ENCODE data around the gene TMEM86A. TPM values are rescaled to one million over a fixed set of nuclear protein-coding genes. Genes with fewer than 3 reads are reported as not detected.
"Not testable (repeated sequence)": the region's sequence is repeated elsewhere in the genome, so short reads cannot be mapped to it uniquely, and the experiment has no call there.

Gene TMEM86A
- total RNA-seq, 2 experiments from 2014 or later: 8.0 to 8.5 TPM

GRCh38 chr11:18682466-18682865 lies 16.1 kb upstream of the TMEM86A start:
- ChIA-PET POLR2A (no interaction called here), CTCF (no interaction called here)
- Histone ChIP-seq H3K27ac (ENCODE audit: low read depth in 1 of 2, low read length in 2 of 2) (no peak overlapping the region), H3K9me3 (ENCODE audit: control insufficient read depth in 1 of 2, insufficient read depth in 1 of 2, low read length in 2 of 2) (no peaks in the 10 kb centered on the region), H3K4me3 (ENCODE audit: low read length) (no peak overlapping the region), H3K27me3 (ENCODE audit: control insufficient read depth in 1 of 2, insufficient read depth in 2 of 2, low read length in 2 of 2) (no peaks in the 10 kb centered on the region), H3K36me3 (ENCODE audit: insufficient read depth, low read length) (no peaks in the 10 kb centered on the region), H3K4me1 (ENCODE audit: insufficient read depth, low read length) (peaks cover 2% of the 10 kb centered on the region)
- Mint-ChIP-seq H3K27me3 (no peaks in the 10 kb centered on the region), H3K9me3 (no peaks in the 10 kb centered on the region), H3K4me3 (no peak overlapping the region), H3K4me1 (ENCODE audit: low read depth) (peaks cover 9% of the 10 kb centered on the region), H3K36me3 (ENCODE audit: low read depth) (no peaks in the 10 kb centered on the region), H3K27ac (no peak overlapping the region)
- DNase-seq (no peak), ATAC-seq (ENCODE audit: poor library complexity) (no peak)
- intact Hi-C loops (cut with DNase I, micrococcal nuclease): no loop called here
- TF ChIP-seq CTCF (IDR thresholded peaks at IDR 0.05): no peak

GRCh38 chr11:18684267-18684666 lies 14.3 kb upstream of the TMEM86A start:
- DNase-seq: no peak
- no peaks in the 10 kb centered on the region for H3K27me3 ChIP-seq (ENCODE audit: control insufficient read depth in 1 of 2, insufficient read depth in 2 of 2, low read length in 2 of 2)
- ChIA-PET POLR2A (no interaction called here), CTCF (no interaction called here)
- no peaks in the 10 kb centered on the region for H3K4me1 ChIP-seq (ENCODE audit: insufficient read depth, low read length)
- Mint-ChIP-seq H3K27ac (no peak overlapping the region), H3K27me3 (no peaks in the 10 kb centered on the region), H3K4me3 (no peak overlapping the region), H3K36me3 (ENCODE audit: low read depth) (no peaks in the 10 kb centered on the region), H3K4me1 (ENCODE audit: low read depth) (peaks cover 5% of the 10 kb centered on the region), H3K9me3 (no peaks in the 10 kb centered on the region)
- no peak for TF ChIP-seq CTCF (IDR thresholded peaks at IDR 0.05)
- intact Hi-C loops (cut with DNase I, micrococcal nuclease): no loop called here
- no peaks in the 10 kb centered on the region for H3K9me3 ChIP-seq (ENCODE audit: control insufficient read depth in 1 of 2, insufficient read depth in 1 of 2, low read length in 2 of 2)
- ATAC-seq (ENCODE audit: poor library complexity): no peak
- no peak overlapping the region for H3K27ac ChIP-seq (ENCODE audit: low read depth in 1 of 2, low read length in 2 of 2)
- H3K4me3 ChIP-seq (ENCODE audit: low read length): no peak overlapping the region
- H3K36me3 ChIP-seq (ENCODE audit: insufficient read depth, low read length): no peaks in the 10 kb centered on the region

GRCh38 chr11:18691467-18692140 lies 7.0 kb upstream of the TMEM86A start:
- H3K9me3 ChIP-seq (ENCODE audit: control insufficient read depth in 1 of 2, insufficient read depth in 1 of 2, low read length in 2 of 2); H3K27ac Mint-ChIP-seq; H3K4me3 Mint-ChIP-seq; POLR2A ChIA-PET; H3K4me1 Mint-ChIP-seq (ENCODE audit: low read depth); H3K9me3 Mint-ChIP-seq; H3K4me1 ChIP-seq (ENCODE audit: insufficient read depth, low read length); DNase-seq; H3K4me3 ChIP-seq (ENCODE audit: low read length); intact Hi-C loops (cut with DNase I, micrococcal nuclease); H3K36me3 Mint-ChIP-seq (ENCODE audit: low read depth); H3K36me3 ChIP-seq (ENCODE audit: insufficient read depth, low read length); CTCF ChIA-PET; H3K27me3 ChIP-seq (ENCODE audit: control insufficient read depth in 1 of 2, insufficient read depth in 2 of 2, low read length in 2 of 2); H3K27me3 Mint-ChIP-seq; H3K27ac ChIP-seq (ENCODE audit: low read depth in 1 of 2, low read length in 2 of 2); ATAC-seq (ENCODE audit: poor library complexity): not testable (repeated sequence)
